Fibroblast of mammary gland (primary cell): Measurements from ENCODE around the gene OTOG.

ENCODE experiments used
- DNase-seq: peaks from one replicate; pipeline ENCODE4 v3.0.0-alpha.2; 2010; ENCODE audit warnings: low read depth
- H3K4me3 ChIP-seq: 2 replicates; pipeline ENCODE4 v1.5.1; 2011; ENCODE audit warnings: low read depth, mild to moderate bottlenecking, low read length, moderate library complexity; ENCODE audit not compliant: control insufficient read depth
- TF ChIP-seq, protein P1 (sequence below): conservative IDR thresholded peaks from 2 replicates; pipeline ENCODE4 v1.5.1; 2011; ENCODE audit warnings: low read depth, low read length, inconsistent platforms; ENCODE audit not compliant: control insufficient read depth, insufficient read depth

OTOG gene

DNA sequence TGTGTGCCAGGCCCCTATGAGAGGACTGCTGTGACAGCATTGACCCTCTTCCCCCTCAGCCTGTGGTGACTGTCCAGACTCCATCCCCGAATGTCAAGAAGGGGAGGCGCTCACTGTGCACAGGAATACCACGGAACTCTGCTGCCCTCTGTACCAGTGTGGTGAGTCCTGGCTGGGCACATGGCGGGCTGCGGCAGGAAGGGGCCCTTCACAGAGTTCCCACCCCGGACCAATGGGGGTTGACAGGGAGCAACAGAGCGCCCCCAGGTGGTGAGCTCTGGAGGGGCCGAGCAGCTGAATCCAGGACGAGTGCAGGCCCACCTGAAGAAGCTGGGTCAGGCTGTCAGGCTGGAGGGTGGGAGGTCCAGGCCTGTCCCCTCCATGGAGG lies 88.5 kb downstream of the OTOG start:
- H3K4me3 ChIP-seq = no peak overlapping the region
- no peak for DNase-seq
- TF ChIP-seq, protein P1, sequence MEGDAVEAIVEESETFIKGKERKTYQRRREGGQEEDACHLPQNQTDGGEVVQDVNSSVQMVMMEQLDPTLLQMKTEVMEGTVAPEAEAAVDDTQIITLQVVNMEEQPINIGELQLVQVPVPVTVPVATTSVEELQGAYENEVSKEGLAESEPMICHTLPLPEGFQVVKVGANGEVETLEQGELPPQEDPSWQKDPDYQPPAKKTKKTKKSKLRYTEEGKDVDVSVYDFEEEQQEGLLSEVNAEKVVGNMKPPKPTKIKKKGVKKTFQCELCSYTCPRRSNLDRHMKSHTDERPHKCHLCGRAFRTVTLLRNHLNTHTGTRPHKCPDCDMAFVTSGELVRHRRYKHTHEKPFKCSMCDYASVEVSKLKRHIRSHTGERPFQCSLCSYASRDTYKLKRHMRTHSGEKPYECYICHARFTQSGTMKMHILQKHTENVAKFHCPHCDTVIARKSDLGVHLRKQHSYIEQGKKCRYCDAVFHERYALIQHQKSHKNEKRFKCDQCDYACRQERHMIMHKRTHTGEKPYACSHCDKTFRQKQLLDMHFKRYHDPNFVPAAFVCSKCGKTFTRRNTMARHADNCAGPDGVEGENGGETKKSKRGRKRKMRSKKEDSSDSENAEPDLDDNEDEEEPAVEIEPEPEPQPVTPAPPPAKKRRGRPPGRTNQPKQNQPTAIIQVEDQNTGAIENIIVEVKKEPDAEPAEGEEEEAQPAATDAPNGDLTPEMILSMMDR = no peak

DNA sequence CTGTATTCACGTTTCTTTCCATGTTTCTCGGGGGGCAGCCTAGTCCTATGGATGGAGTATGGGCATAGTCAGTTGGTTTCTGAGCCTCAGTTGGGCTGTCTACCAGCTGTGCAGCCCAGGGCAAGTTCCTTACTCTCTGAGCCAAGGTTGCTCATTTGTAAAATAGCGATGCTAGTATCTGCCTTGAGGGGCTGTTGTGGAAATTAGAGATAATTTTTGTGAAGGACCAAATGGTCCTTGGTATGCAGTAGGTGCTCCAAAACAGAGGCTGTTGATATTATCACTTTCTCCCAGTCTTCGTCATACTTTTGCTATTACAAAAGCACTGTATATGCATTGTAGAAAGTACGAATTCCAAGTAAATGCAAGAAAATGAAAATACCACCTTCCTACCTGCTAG lies 89.7 kb downstream of the OTOG start:
- DNase-seq = no peak
- TF ChIP-seq, protein P1 = no peak
- H3K4me3 ChIP-seq = no peak overlapping the region

DNA sequence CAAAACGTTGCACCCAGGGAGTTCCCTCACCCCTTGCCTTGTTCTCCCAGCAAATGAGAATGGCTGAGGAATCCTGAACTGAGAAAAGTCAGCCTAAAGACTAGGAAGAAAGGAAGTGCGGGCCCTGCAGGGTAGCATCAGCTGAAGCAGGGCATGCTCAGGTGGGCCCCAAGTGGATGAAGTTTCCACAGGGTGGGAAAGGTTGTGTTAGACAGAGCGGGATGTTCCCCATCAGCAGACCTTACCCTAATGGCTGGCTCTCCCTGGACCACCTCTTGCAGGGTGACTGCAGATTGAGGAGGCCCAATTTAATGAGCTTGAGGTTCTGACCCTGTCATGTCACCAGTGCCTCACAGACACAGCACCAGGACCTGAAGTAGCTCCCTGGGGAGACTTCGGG lies 90.8 kb downstream of the OTOG start:
- H3K4me3 ChIP-seq = no peak overlapping the region
- TF ChIP-seq, protein P1 = no peak
- DNase-seq = no peak

DNA sequence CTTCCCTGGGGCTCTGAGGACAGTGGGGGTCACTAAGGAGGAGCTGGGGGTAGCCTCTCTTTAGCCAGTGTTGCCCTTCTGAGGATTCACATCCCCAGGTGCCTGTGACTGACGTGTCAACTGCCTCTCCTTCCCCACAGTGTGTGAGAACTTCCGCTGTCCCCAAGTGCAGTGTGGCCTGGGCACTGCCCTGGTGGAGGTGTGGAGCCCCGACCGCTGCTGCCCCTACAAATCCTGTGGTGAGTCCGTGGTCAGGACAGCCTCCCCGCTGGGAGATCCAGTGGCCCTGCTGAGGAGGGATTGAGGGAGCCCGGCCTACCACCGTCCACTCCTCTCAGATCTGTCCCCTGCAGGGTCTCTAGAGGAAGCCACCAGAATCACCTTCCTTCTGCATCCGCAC lies 91.3 kb downstream of the OTOG start:
- no peak for DNase-seq
- no peak overlapping the region for H3K4me3 ChIP-seq
- TF ChIP-seq, protein P1 = no peak

DNA sequence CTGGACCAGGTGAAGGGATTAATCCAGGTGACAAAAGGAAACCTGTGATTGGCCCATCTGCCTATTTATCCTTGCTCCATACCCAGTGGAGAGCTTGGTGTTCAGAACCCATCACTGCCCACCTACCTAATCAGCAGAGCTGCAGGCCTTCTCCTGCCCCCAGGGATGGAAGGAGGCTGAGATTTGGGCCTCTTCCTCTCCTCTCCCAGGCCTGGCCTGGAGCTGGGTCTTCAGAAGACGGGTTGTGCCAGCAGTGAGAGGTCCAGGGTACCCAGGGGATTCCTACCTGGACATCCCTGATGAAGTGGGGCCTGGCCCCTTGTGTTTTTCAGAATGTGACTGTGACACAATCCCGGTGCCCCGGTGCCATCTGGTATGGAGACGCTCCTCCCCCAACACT lies 92.0 kb downstream of the OTOG start:
- TF ChIP-seq, protein P1 = no peak
- H3K4me3 ChIP-seq = no peak overlapping the region
- no peak for DNase-seq

DNA sequence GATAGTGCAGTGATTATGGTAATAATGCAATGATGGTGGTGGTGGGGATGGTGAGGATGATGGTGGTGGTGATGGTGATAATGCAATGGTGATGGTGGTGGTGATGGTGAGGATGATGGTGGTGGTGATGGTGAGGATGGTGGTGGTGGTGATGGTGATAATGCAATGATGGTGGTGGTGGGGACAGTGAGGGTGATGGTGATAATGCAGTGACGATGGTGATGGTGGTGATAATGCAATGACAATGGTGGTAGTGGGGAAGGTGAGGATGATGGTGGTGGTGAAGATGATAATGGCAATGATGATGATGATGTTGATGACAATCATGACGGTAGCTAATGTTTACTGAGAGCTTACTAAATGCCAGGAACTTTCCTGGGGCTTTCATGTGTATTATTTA lies 92.7 kb downstream of the OTOG start:
- DNase-seq = no peak
- TF ChIP-seq, protein P1 = no peak

DNA sequence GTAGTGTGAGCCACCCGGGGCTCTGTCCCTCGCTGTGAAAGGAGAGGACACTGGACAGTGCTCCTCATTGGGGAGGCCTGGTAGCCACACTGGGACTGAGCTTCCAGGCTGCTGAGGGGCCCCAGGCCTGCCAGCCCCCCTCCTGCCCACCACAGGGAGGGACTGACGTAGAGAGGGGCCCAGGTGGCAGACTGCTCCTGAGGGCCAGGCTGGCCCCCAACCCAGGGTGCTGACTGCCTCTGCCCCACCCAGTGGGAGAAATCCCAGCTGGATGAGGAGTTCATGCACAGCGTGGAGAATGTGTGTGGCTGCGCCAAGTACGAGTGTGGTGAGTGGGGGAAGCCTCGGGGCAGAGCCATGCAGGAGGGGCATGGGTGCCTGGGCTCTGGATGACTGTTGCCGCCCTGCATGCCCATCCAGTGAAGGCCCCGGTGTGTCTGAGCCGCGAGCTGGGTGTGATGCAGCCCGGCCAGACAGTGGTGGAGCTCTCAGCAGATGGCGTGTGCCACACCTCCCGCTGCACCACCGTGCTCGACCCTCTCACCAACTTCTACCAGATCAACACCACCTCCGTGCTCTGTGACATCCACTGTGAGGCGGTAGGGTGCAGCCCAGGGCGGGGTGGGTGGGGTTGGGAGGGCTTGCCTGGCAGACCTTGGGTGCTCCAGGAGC lies 93.6 kb downstream of the OTOG start:
- DNase-seq = no peak
- H3K4me3 ChIP-seq = no peak overlapping the region
- TF ChIP-seq, protein P1 = no peak

More for the DNA sequence above, 92.7 kb downstream of the OTOG start:
- no peak overlapping the region for H3K4me3 ChIP-seq
